DOHH2 (cell line): Measurements from ENCODE around the gene RIPOR3.

Experiments used
- H3F3A ChIP-seq: fragments of 200-600 bp; sonication (generic), shearing (Covaris generic); 2 replicates; pipeline ENCODE4 v1.6.0; 2016; ENCODE audit warnings: antibody characterized with exemption, mild to moderate bottlenecking; ENCODE audit not compliant: control insufficient read depth, insufficient read depth
- H3K27ac ChIP-seq: fragments of 200-600 bp; sonication (generic); 2 replicates; pipeline ENCODE4 v1.5.1; 2014; ENCODE audit warnings: low read depth, mild to moderate bottlenecking, low read length, moderate library complexity
- H3K27me3 ChIP-seq: fragments of 200-600 bp; sonication (generic); 2 replicates; pipeline ENCODE4 v1.6.1; 2014; ENCODE audit warnings: mild to moderate bottlenecking, low read length, mixed read lengths; ENCODE audit not compliant: control insufficient read depth
- H3K36me3 ChIP-seq: fragments of 200-600 bp; sonication (generic); 2 replicates; pipeline ENCODE4 v1.6.1; 2014; ENCODE audit warnings: mild to moderate bottlenecking, low read length, moderate library complexity, mixed read lengths; ENCODE audit not compliant: control insufficient read depth
- H3K4me1 ChIP-seq: fragments of 200-600 bp; sonication (generic); 2 replicates; pipeline ENCODE4 v1.6.1; 2014; ENCODE audit warnings: mild to moderate bottlenecking, low read length, mixed read lengths; ENCODE audit not compliant: control insufficient read depth
- H3K4me2 ChIP-seq: fragments of 200-600 bp; sonication (generic); 2 replicates; pipeline ENCODE4 v1.6.0; 2014; ENCODE audit warnings: mild to moderate bottlenecking, low read length, moderate library complexity
- H3K4me3 ChIP-seq: fragments of 200-600 bp; sonication (generic); 2 replicates; pipeline ENCODE4 v1.5.1; 2014; ENCODE audit warnings: mild to moderate bottlenecking, low read length, mixed read lengths
- H3K79me2 ChIP-seq: fragments of 200-600 bp; sonication (generic); 2 replicates; pipeline ENCODE4 v1.6.1; 2014; ENCODE audit warnings: mild to moderate bottlenecking, low read length, mixed read lengths; ENCODE audit not compliant: control insufficient read depth
- H3K9me2 ChIP-seq: fragments of 200-600 bp; sonication (generic); replicated peaks from 2 replicates; pipeline ENCODE4 v1.6.1; 2014; ENCODE audit warnings: mild to moderate bottlenecking, low read length, mixed read lengths; ENCODE audit not compliant: control insufficient read depth
- H3K9me3 ChIP-seq: fragments of 200-600 bp; sonication (generic); 2 replicates; pipeline ENCODE4 v1.6.1; 2014; ENCODE audit warnings: antibody characterized with exemption, low read length, mixed read lengths; ENCODE audit not compliant: control insufficient read depth, insufficient read depth
- H4K20me1 ChIP-seq: fragments of 200-600 bp; sonication (generic); 2 replicates; pipeline ENCODE4 v1.6.0; 2014; ENCODE audit warnings: low read depth, mild to moderate bottlenecking, antibody characterized with exemption, low read length, moderate library complexity; ENCODE audit not compliant: control insufficient read depth, insufficient read depth
- EZH2phosphoT487 ChIP-seq: fragments of 200-600 bp; sonication (generic); IDR thresholded peaks from 2 replicates; pipeline ENCODE4 v1.6.1; 2017; ENCODE audit warnings: borderline replicate concordance, mild to moderate bottlenecking, antibody characterized with exemption, low read length, moderate library complexity, mixed read lengths
- TF ChIP-seq, protein P1 (sequence below): fragments of 200-600 bp; sonication (generic); IDR thresholded peaks from one replicate; pipeline ENCODE4 v1.5.1; 2014; ENCODE audit warnings: antibody characterized with exemption, mild to moderate bottlenecking, low read depth, low read length; ENCODE audit not compliant: poor library complexity, severe bottlenecking

The RIPOR3 gene

DNA sequence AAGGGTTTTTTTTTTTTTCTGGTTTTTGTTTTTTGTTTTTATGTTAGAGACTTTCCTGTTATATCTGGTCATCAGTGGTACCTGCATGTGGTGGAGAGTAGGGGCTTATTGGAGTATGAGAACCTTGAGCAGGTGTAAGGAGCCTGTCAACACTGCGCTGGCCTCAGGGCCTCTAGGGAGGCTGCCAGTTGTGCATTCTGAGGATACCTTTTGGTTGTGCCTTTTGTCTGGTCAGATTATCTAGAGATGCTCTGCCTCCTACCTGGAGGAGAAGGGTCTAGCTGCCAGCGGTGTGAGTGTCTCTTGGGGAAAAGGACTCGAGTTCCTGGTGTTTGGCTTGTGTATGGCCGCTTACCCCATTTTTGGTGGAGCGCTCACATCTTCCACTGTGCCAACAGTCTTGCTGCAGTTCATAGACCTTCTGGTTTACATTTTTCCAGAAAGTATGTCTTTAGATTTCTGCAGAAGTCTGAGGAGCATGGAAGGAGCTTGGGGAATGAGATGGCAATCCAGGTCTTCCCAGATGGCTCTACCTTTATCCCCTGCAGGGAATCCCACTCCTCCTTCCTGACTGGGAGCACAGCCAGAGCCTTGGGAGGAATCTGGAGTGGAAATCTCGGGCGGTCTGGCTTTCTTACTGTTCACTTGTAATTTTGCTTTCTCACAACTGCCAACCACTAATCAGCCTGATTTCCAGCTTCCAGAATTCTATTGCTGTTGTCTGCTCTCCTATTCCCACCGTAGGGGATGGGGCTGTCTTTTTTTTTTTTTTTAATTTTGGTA is 131.3 kb downstream of the RIPOR3 start:
- H3K4me1 ChIP-seq: no peaks in the 10 kb centered on the region
- no peaks in the 10 kb centered on the region for H3K9me2 ChIP-seq
- H3K27me3 ChIP-seq: no peaks in the 10 kb centered on the region
- peaks cover 21% of the 10 kb centered on the region for H3K36me3 ChIP-seq
- peaks cover 4% of the 10 kb centered on the region; the same call in 1 of the 2 replicates for H4K20me1 ChIP-seq
- H3K79me2 ChIP-seq: peaks cover 7% of the 10 kb centered on the region
- H3K4me2 ChIP-seq: no peak overlapping the region
- H3K4me3 ChIP-seq: no peak overlapping the region
- H3K9me3 ChIP-seq: no peaks in the 10 kb centered on the region
- H3K27ac ChIP-seq: no peak overlapping the region
- no peaks in the 10 kb centered on the region for H3F3A ChIP-seq
- TF ChIP-seq EZH2phosphoT487: no peak
- TF ChIP-seq, protein P1, sequence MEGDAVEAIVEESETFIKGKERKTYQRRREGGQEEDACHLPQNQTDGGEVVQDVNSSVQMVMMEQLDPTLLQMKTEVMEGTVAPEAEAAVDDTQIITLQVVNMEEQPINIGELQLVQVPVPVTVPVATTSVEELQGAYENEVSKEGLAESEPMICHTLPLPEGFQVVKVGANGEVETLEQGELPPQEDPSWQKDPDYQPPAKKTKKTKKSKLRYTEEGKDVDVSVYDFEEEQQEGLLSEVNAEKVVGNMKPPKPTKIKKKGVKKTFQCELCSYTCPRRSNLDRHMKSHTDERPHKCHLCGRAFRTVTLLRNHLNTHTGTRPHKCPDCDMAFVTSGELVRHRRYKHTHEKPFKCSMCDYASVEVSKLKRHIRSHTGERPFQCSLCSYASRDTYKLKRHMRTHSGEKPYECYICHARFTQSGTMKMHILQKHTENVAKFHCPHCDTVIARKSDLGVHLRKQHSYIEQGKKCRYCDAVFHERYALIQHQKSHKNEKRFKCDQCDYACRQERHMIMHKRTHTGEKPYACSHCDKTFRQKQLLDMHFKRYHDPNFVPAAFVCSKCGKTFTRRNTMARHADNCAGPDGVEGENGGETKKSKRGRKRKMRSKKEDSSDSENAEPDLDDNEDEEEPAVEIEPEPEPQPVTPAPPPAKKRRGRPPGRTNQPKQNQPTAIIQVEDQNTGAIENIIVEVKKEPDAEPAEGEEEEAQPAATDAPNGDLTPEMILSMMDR: no peak

DNA sequence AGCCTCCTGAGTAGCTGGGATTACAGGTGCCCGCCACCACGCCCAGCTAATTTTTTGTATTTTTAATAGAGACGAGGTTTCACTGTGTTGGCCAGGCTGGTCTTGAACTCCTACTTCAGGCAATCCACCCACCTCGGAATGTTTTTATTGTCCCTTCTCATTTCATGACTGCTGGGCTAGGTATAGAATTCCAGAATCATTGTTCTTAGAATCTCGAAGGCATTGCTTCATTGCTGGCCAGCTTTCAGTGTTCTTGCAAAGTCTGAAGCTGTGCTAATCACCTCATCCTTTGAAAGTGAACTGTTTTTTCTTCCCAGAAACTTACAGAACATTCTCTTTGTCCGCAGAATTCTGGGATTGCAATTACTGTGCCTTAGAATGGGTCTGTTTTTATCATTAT is 132.2 kb downstream of the RIPOR3 start:
- Histone ChIP-seq H3K79me2 (peaks cover 7% of the 10 kb centered on the region), H3K4me1 (no peaks in the 10 kb centered on the region), H3K27me3 (no peaks in the 10 kb centered on the region), H3K9me2 (no peaks in the 10 kb centered on the region), H3K4me2 (no peak overlapping the region), H3K27ac (no peak overlapping the region), H3F3A (no peaks in the 10 kb centered on the region), H3K4me3 (no peak overlapping the region), H3K36me3 (peaks cover 14% of the 10 kb centered on the region), H4K20me1 (peaks cover 4% of the 10 kb centered on the region; the same call in 1 of the 2 replicates), H3K9me3 (no peaks in the 10 kb centered on the region)
- TF ChIP-seq, protein P1: no peak
- no peak for TF ChIP-seq EZH2phosphoT487

DNA sequence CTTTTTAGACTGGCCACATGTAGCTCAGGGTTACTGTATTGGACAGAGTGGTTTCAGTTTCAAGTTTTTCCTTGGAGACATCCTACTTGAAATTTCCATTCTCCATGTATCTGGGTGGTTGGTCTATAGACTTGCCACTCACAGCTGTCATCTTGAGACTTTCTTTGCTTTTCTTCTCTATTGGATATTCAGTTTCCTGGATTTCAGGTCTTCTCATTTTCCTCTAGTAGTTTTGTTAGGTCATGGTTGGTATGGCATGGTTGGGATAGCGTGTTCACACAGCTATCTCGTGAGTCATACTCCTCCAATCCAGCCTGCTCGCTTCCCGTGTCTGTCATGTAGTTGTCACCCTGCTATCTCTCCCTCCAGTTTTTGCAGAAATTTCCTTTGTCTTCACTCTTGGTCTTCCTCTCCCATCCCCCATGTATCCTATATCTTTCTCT is 132.8 kb downstream of the RIPOR3 start:
- Histone ChIP-seq H3F3A (no peaks in the 10 kb centered on the region), H3K36me3 (peaks cover 14% of the 10 kb centered on the region), H3K4me1 (no peaks in the 10 kb centered on the region), H3K4me3 (no peak overlapping the region), H3K9me3 (no peaks in the 10 kb centered on the region), H3K27me3 (no peaks in the 10 kb centered on the region), H4K20me1 (peaks cover 4% of the 10 kb centered on the region; the same call in 1 of the 2 replicates), H3K79me2 (peaks cover 7% of the 10 kb centered on the region), H3K27ac (no peak overlapping the region), H3K4me2 (no peak overlapping the region), H3K9me2 (no peaks in the 10 kb centered on the region)
- no peak for TF ChIP-seq EZH2phosphoT487
- TF ChIP-seq, protein P1: no peak
